Common myeloid progenitor, CD34-positive (primary cell): ENCODE measurements around the gene EIF3K. TPM values are rescaled to one million over a fixed set of nuclear protein-coding genes. Genes with fewer than 3 reads are reported as not detected.
"Not testable (repeated sequence)": the region's sequence is repeated elsewhere in the genome, so short reads cannot be mapped to it uniquely, and the experiment has no call there.

Source experiments
- CTCF ChIA-PET: fragments of 350-600 bp; sonication (Branson Sonifier 250); formaldehyde crosslinking; loops from one replicate; lab custom pipeline; 2021; ENCODE audit warnings: antibody characterized with exemption; lab: Charles Lee
- POLR2A ChIA-PET: fragments of 350-600 bp; sonication (Branson Sonifier 250); formaldehyde crosslinking; loops from one replicate; lab custom pipeline; 2021; ENCODE audit warnings: antibody characterized with exemption; lab: Charles Lee
- DNase-seq, 3 donors: peaks; one replicate each; pipeline versions ENCODE4 v3.0.0 to v3.0.0-alpha.2; 2013
- H3K27ac ChIP-seq, 2 experiments: 1 replicate in 1 of 2; 2 replicates in 1 of 2; pipeline ENCODE4 v1.7.0; 2013; ENCODE audit warnings: inconsistent platforms in 2 of 2, low read length in 2 of 2, mild to moderate bottlenecking in 2 of 2, low read depth in 1 of 2, moderate library complexity in 1 of 2; ENCODE audit not compliant: severe bottlenecking in 2 of 2, insufficient read depth in 1 of 2, poor library complexity in 1 of 2
- H3K27me3 ChIP-seq, 5 experiments: replicated peaks in 2 of 5; 1 replicate in 3 of 5; 2 replicates in 2 of 5; pipeline versions ENCODE4 v1.6.1 to v1.7.0; 2013; ENCODE audit warnings: low read length in 4 of 5, mild to moderate bottlenecking in 2 of 5, moderate library complexity in 2 of 5, inconsistent platforms in 1 of 5; ENCODE audit not compliant: insufficient read depth in 5 of 5, control insufficient read depth in 4 of 5
- H3K36me3 ChIP-seq, 4 experiments: 1 replicate in 2 of 4; 2 replicates in 2 of 4; pipeline versions ENCODE4 v1.6.1 to v1.7.0; 2013; ENCODE audit warnings: low read length in 3 of 4, control low read depth in 1 of 4, mild to moderate bottlenecking in 1 of 4; ENCODE audit not compliant: control insufficient read depth in 4 of 4, insufficient read depth in 4 of 4
- H3K4me1 ChIP-seq, 4 experiments: 1 replicate in 3 of 4; 2 replicates in 1 of 4; pipeline versions ENCODE4 v1.6.1 to v1.7.1; 2013; ENCODE audit warnings: low read length in 3 of 4, mild to moderate bottlenecking in 3 of 4, control low read depth in 1 of 4, inconsistent platforms in 1 of 4, moderate library complexity in 1 of 4; ENCODE audit not compliant: control insufficient read depth in 4 of 4, insufficient read depth in 4 of 4; ENCODE audit errors: control extremely low read depth in 1 of 4
- H3K4me3 ChIP-seq, 7 experiments: 1 replicate in 4 of 7; 2 replicates in 3 of 7; pipeline versions ENCODE4 v1.5.1 to v1.7.0; 2013; ENCODE audit warnings: mild to moderate bottlenecking in 7 of 7, low read length in 6 of 7, moderate library complexity in 6 of 7, inconsistent platforms in 2 of 7, low read depth in 2 of 7, control low read depth in 1 of 7; ENCODE audit not compliant: insufficient read depth in 4 of 7, control insufficient read depth in 1 of 7; ENCODE audit errors: extremely low read depth in 1 of 7
- H3K9me3 ChIP-seq, 5 experiments: 1 replicate in 4 of 5; 2 replicates in 1 of 5; pipeline versions ENCODE4 v1.6.1 to v1.7.1; 2013; ENCODE audit warnings: low read length in 4 of 5, mild to moderate bottlenecking in 2 of 5, inconsistent platforms in 1 of 5, low read depth in 1 of 5, moderate library complexity in 1 of 5; ENCODE audit not compliant: control insufficient read depth in 4 of 5, insufficient read depth in 2 of 5; ENCODE audit errors: control extremely low read depth in 1 of 5
- WGBS: methylation state at CpG from one replicate; pipeline ENCODE4 v1.1.5; 2013; ENCODE audit not compliant: insufficient coverage; 5-methylcytosine and 5-hydroxymethylcytosine counted together
- polyA plus RNA-seq: library from polyadenylated mRNA; unstranded; fragments of 120-200 nt; gene quantifications from one replicate; pipeline ENCODE4 v1.2.1, GENCODE V29; 2013

EIF3K gene
- polyA plus RNA-seq: 368 TPM

- Histone ChIP-seq H3K36me3 (peaks cover 2 to 35% (median 23%) of the 10 kb centered on the region in 4 experiments), H3K27me3 (no peaks in the 10 kb centered on the region), H3K9me3 (no peaks in the 10 kb centered on the region), H3K4me1 (peaks cover 2 to 36% (median 25%) of the 10 kb centered on the region in 4 experiments), H3K4me3 (peak within 1 kb of the TSS; percentile 85 to 98 (median 96)), H3K27ac (peak within 1 kb of the TSS; percentile 93 to 97)
- 2% methylated on average over 58 of the region's 64 CpGs for WGBS
- peak; percentile 98 to 99 (median 98) for DNase-seq
- CTCF ChIA-PET: interaction anchor here (0.8 to 6.6 kb wide), 7 partner anchors 9 to 216 kb away, joined by 3 to 31 read pairs (median 3); partner anchors contain the start of gene FAM98C
- POLR2A ChIA-PET: interaction anchor here (0.6 kb wide), 1 partner anchor 89 kb away, joined by 3 read pairs; no protein-coding TSS in a partner anchor
Measured at GRCh38 chr19:38618590-38619360, at the start of gene EIF3K. Gene EIF3K (plus strand): TSS chr19:38619188. CDS start chr19:38619269, 81 bp downstream.

GRCh38 chr19:38569368-38569983 is 49.5 kb upstream of the EIF3K start:
- ChIA-PET POLR2A (no interaction called here), CTCF (no interaction called here)
- 92% methylated on average over 4 of the region's 6 CpGs for WGBS
- Histone ChIP-seq H3K27ac (no peak overlapping the region), H3K4me3 (no peak overlapping the region), H3K4me1 (peaks cover 0 to 9% (median 8%) of the 10 kb centered on the region in 4 experiments), H3K36me3 (no peaks in the 10 kb centered on the region), H3K27me3 (peaks cover 0 to 27% (median 5%) of the 10 kb centered on the region in 5 experiments), H3K9me3 (no peaks in the 10 kb centered on the region)
- DNase-seq: no peak

GRCh38 chr19:38571682-38572081 is 47.3 kb upstream of the EIF3K start:
- WGBS: 100% methylated on average over 1 of the region's 2 CpGs
- Histone ChIP-seq H3K4me3 (no peak overlapping the region), H3K36me3 (no peaks in the 10 kb centered on the region), H3K4me1 (no peaks in the 10 kb centered on the region), H3K27me3 (peaks cover 0 to 7% (median under 1%) of the 10 kb centered on the region in 5 experiments), H3K9me3 (no peaks in the 10 kb centered on the region), H3K27ac (no peak overlapping the region)
- CTCF ChIA-PET: interaction anchor here (0.6 kb wide), 1 partner anchor 20 kb away, joined by 3 read pairs; no protein-coding TSS in a partner anchor
- POLR2A ChIA-PET: no interaction called here
- DNase-seq: no peak

GRCh38 chr19:38577826-38578225 is 41.2 kb upstream of the EIF3K start:
- no peaks in the 10 kb centered on the region for H3K27me3 ChIP-seq
- no peaks in the 10 kb centered on the region for H3K9me3 ChIP-seq
- H3K36me3 ChIP-seq: no peaks in the 10 kb centered on the region
- WGBS: 94% methylated on average over 9 of the region's 11 CpGs
- no peak overlapping the region for H3K27ac ChIP-seq
- ChIA-PET CTCF (no interaction called here), POLR2A (interaction anchor here (0.6 kb wide), 1 partner anchor 23 kb away, joined by 3 read pairs; no protein-coding TSS in a partner anchor)
- DNase-seq: no peak
- H3K4me1 ChIP-seq: no peaks in the 10 kb centered on the region
- no peak overlapping the region for H3K4me3 ChIP-seq

GRCh38 chr19:38579304-38579703 is 39.7 kb upstream of the EIF3K start:
- H3K4me3 ChIP-seq, POLR2A ChIA-PET, H3K27ac ChIP-seq, H3K36me3 ChIP-seq, H3K4me1 ChIP-seq, H3K9me3 ChIP-seq, DNase-seq, H3K27me3 ChIP-seq: not testable (repeated sequence)
- WGBS: 100% methylated on average over 4 of the region's 6 CpGs
- CTCF ChIA-PET: interaction anchor here (1.2 kb wide), 1 partner anchor 57 kb away, joined by 3 read pairs; no protein-coding TSS in a partner anchor

GRCh38 chr19:38580080-38580479 is 38.9 kb upstream of the EIF3K start:
- H3K36me3 ChIP-seq: no peaks in the 10 kb centered on the region
- no peaks in the 10 kb centered on the region for H3K9me3 ChIP-seq
- H3K27me3 ChIP-seq: no peaks in the 10 kb centered on the region
- POLR2A ChIA-PET: no interaction called here
- WGBS: 97% methylated on average over 11 of the region's 15 CpGs
- no peak overlapping the region for H3K4me3 ChIP-seq
- no peaks in the 10 kb centered on the region for H3K4me1 ChIP-seq
- H3K27ac ChIP-seq: no peak overlapping the region
- CTCF ChIA-PET: interaction anchor here (0.6 kb wide), 1 partner anchor 25 kb away, joined by 3 read pairs; no protein-coding TSS in a partner anchor
- DNase-seq: no peak
